ENCODE results near the gene MANSC4.
"Not testable (repeated sequence)": the region's sequence is repeated elsewhere in the genome, so short reads cannot be mapped to it uniquely, and the experiment has no call there.

Gene MANSC4

DNA sequence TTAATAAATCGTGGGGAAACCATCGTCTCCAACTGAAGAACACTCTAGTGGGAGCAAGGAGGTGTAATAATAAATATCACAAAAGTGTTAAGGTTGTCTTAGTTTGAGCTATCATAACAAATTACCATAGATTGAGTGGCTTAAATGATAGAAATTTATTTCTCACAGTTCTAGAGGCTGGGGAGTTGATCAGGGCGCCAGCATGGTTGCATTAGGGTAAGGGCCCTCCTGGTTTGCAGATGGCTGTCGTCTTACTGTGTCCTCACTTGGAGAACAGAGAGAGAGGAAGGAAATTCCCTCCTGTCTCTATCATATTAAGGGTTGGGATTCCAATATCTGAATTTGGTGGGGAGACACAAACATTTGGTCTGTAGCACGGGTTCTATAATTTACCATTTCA, 36.4 kb downstream of the MANSC4 start:
- no peak overlapping the region for H3K4me3 ChIP-seq (ENCODE audit: control insufficient read depth, low read depth, low read length)
- TF ChIP-seq, protein P1, sequence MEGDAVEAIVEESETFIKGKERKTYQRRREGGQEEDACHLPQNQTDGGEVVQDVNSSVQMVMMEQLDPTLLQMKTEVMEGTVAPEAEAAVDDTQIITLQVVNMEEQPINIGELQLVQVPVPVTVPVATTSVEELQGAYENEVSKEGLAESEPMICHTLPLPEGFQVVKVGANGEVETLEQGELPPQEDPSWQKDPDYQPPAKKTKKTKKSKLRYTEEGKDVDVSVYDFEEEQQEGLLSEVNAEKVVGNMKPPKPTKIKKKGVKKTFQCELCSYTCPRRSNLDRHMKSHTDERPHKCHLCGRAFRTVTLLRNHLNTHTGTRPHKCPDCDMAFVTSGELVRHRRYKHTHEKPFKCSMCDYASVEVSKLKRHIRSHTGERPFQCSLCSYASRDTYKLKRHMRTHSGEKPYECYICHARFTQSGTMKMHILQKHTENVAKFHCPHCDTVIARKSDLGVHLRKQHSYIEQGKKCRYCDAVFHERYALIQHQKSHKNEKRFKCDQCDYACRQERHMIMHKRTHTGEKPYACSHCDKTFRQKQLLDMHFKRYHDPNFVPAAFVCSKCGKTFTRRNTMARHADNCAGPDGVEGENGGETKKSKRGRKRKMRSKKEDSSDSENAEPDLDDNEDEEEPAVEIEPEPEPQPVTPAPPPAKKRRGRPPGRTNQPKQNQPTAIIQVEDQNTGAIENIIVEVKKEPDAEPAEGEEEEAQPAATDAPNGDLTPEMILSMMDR (conservative IDR thresholded peaks at IDR 0.05; ENCODE audit: control insufficient read depth, insufficient read depth, low read depth, low read length) = no peak
- DNase-seq (ENCODE audit: low read depth) = no peak

DNA sequence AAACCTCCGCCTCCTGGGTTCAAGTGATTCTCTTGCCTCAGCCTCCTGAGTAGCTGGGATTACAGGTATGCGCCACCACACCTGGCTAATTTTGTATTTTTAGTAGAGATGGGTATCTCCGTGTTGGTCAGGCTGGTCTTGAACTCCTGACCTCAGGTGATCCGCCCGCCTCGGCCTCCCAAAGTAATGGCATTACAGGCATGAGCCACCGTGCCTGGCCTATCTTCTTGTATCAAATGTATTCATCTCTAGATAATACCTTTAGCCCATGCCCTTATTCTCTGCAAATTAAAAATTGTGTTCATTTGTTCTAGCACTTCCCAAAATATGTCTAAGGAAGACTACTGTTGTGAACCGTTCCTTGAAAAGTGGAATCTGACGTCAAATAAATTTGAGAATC, 45.7 kb downstream of the MANSC4 start:
- not testable (repeated sequence) for H3K4me3 ChIP-seq (ENCODE audit: control insufficient read depth, low read depth, low read length); DNase-seq (ENCODE audit: low read depth)

DNA sequence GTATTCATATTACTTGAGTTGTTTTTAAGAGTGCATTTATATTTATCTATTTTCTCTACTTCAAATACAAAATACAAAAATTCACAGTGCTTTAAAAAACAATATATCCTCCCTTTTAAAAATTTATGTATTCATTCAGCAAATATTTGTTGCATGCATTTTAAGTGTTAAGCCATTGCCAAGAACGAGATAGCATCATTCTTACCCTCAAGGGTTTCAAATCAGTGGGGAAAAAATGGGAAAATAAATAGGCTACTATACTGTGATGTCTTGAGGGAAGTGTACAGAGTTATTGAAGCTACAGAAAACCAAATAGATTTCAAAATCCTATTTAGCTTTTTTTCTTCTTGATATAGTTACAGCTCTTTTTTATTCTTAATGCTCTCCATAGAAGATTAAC, 46.2 kb downstream of the MANSC4 start:
- TF ChIP-seq, protein P1 (conservative IDR thresholded peaks at IDR 0.05; ENCODE audit: control insufficient read depth, insufficient read depth, low read depth, low read length) = no peak
- H3K4me3 ChIP-seq (ENCODE audit: control insufficient read depth, low read depth, low read length) = no peak overlapping the region
- DNase-seq (ENCODE audit: low read depth) = no peak

DNA sequence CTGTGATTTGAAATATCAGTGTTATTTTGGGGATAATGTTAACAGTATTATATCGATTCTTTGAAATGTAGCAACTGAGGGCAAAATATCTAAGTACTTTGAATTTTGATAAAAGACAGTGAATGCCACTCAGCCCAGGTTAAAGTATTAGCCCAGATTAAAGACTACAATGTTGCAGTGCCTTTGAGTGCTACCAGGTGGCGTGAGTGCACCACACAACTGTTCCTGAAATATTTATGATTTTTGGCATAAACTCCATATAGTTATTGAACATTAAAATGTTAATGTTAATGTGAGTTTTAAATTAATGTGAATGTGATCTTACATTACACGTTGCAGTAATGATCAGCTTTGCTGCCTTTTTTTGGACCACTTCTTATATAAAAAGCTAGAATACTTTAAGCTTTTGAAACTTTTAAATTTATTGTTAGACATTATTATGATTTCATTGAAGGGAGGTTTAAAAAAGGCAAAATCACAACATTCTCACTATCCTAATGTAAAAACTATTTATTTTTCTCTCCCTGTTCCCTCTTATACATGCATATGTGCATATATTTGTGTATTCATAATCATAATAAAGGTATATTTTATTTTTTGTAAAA, 46.9 kb downstream of the MANSC4 start:
- DNase-seq (ENCODE audit: low read depth) = peak; percentile 55
- TF ChIP-seq, protein P1 (conservative IDR thresholded peaks at IDR 0.05; ENCODE audit: control insufficient read depth, insufficient read depth, low read depth, low read length) = peak; percentile 93
- H3K4me3 ChIP-seq (ENCODE audit: control insufficient read depth, low read depth, low read length) = no peak overlapping the region

DNA sequence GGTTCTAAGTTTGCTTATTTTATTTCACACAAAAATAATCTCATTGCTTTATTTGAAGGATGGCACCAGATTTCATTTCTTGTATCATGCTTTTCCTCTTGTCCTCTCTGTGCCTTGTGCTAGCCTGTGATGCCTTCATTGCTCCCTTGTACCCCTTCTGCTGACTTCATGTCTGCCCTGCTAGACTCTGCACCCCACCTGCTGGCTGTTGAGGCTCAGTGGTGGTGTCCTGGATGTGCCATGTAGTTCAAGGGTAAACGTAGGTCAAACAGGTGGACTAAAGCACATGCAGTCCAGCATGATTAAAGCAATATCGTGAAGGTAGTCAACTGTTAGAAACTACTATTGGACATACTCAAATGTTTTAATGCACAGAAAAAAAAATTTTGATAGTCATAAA, 47.8 kb downstream of the MANSC4 start:
- TF ChIP-seq, protein P1 (conservative IDR thresholded peaks at IDR 0.05; ENCODE audit: control insufficient read depth, insufficient read depth, low read depth, low read length) = peak; percentile 35
- DNase-seq (ENCODE audit: low read depth) = no peak
- no peak overlapping the region for H3K4me3 ChIP-seq (ENCODE audit: control insufficient read depth, low read depth, low read length)

DNA sequence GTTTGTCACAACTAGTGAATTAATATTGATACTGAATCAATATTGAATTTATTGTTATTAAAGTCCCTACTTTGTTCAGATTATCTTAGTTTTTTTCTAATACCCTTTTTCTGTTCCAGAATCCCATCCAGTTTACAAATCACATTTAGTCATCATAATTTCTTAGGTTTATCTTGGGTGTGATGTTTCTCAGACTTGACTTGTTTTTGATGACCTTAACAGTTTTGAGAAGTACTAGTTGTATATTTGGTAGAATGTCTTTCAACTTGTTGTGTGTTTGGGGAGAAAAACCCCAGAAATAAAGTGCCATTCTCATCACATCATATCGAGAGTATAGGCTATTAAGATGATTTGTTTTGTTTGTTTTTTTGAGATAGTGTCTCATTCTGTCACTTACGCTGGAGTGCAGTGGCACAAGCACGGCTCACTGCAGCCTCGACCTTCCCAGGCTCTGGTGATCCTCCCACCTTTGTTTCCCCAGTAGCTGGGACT, 49.9 kb downstream of the MANSC4 start:
- no peak overlapping the region for H3K4me3 ChIP-seq (ENCODE audit: control insufficient read depth, low read depth, low read length)
- DNase-seq (ENCODE audit: low read depth) = no peak
- TF ChIP-seq, protein P1 (conservative IDR thresholded peaks at IDR 0.05; ENCODE audit: control insufficient read depth, insufficient read depth, low read depth, low read length) = no peak

DNA sequence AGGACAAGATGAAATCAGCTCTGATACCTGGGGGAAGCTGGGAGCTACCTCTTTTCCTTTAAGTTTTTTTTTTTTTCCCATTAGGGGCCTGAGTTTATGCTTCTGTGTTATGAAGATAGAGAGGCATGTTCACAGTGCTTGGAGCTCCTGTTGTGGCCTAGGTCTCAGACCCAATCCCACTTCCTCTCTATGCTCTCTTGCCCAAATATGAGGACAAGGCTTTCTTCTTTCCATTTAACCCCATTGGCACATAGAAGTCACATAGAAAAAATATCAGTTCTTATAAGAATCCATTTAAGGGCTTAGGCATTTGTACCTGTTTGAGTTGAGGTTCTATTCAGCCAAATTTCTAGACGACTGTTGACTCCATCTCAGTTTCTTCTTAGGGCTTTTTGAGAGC, 56.8 kb downstream of the MANSC4 start:
- no peak overlapping the region for H3K4me3 ChIP-seq (ENCODE audit: control insufficient read depth, low read depth, low read length)
- TF ChIP-seq, protein P1 (conservative IDR thresholded peaks at IDR 0.05; ENCODE audit: control insufficient read depth, insufficient read depth, low read depth, low read length) = no peak
- DNase-seq (ENCODE audit: low read depth) = no peak
